WI38 (cell line): ENCODE measurements around the gene PDE4D.

Experiments
- H3K4me3 ChIP-seq: 2 replicates; pipeline ENCODE4 v1.5.1; 2011; ENCODE audit warnings: low read depth, mild to moderate bottlenecking, control low read depth, low read length
- CTCF ChIP-seq: IDR thresholded peaks from 2 replicates; pipeline ENCODE4 v1.5.1; 2012; ENCODE audit warnings: low read depth, mild to moderate bottlenecking, control low read depth, low read length

Gene PDE4D

GRCh38 chr5:59458966-59459729 lies 434.4 kb downstream of the PDE4D start:
- no peak for TF ChIP-seq CTCF
- no peak overlapping the region for H3K4me3 ChIP-seq

DNA sequence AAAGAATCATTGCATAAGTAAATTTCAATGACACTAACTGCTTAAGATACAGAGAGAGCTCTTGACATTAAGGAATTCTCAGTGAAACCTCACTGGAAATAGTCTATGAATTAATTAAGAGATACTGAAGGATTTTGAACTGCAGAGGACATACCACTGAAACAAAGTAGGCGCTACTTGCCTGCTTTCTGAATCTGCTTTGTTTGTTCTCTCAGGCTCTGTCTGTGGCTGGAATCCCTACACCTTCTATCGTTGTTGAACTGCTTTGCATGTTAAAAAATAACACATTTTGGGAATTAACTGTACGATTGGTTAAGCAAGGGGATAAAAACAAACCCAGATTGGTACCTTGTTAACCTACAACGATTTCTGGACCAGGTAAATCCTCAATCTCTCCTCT lies 435.2 kb downstream of the PDE4D start:
- TF ChIP-seq CTCF, result no peak
- no peak overlapping the region for H3K4me3 ChIP-seq

DNA sequence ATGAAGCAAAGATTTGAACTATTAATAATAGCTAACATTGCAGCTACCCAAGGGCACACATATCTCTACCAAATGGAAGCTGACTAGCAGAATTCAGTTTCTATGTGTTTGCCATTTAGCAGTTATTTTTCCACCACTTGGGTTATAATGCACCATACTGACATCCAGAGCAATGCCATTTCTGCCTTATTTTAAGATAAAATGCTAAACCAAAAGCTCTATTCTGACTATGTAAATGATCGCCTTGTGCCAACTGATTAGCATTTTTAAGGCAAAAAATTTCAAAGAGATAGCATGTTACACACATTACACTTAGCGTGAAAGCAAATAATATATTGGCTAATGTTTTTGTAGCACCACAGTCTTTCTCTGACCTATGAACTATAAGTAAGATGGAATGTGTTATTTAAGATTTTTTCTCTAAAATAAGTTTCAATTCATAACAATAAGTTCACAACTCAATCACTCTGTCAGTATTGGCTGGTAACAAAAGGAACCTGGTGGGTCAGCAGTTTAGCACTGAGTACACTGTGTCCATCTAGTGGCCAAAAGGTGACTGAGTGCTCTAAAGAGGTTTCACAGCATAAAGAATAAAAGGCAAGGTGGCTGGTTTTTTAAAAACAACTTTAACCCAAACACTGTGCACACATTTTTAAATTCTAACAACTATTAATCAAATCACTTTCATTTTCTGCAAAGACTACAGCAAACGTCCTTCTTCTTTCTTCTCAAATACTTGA lies 443.5 kb downstream of the PDE4D start:
- 0 out of 2 replicates have a peak, but pooled peaks have one; percentile 5 for TF ChIP-seq CTCF

GRCh38 chr5:59446356-59446755 lies 447.2 kb downstream of the PDE4D start:
- H3K4me3 ChIP-seq, result no peak overlapping the region
- TF ChIP-seq CTCF, result no peak

More for the DNA sequence above, 443.5 kb downstream of the PDE4D start:
- no peak overlapping the region for H3K4me3 ChIP-seq

- no peak for TF ChIP-seq CTCF
- H3K4me3 ChIP-seq, result no peak overlapping the region
These were observed 447.8 kb downstream of the PDE4D start for GRCh38 chr5:59445741-59446140.

DNA sequence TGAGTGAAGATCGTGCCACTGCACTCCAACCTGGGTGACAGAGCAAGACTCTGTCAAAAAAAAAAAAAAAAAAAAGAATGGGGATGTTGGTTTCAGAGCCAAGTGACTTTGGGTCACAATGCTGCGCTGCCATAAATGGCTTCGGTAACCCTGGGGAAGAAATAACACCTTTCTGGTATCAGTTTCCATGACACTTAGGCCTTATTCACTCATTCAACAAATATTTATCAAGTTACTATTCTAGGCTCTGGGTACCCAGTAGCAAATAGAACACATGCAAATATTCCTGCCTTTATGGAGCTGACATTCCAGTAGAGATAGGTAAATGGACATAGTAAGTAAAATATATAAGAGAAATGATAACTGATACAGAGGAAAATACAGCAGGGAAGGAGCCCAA lies 454.2 kb downstream of the PDE4D start:
- no peak overlapping the region for H3K4me3 ChIP-seq
- no peak for TF ChIP-seq CTCF

DNA sequence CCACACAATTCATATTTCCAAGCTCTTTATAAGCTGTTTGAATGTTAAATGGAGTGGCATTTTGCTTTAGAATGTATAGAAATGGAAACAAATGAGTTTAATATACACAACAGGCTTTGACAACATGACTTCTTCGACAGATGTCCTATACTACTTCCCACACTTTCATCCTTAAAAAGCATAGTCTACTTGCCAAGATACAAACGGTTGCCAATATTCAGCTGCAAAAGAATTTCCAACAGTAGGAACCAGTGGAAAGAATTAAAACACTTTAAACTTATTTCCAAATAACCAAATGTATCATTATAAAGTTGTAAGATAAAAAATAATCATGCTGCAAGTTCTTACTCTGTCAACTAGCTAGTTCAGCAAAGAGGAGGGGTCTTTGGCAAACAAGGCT lies 456.4 kb downstream of the PDE4D start:
- no peak overlapping the region for H3K4me3 ChIP-seq
- TF ChIP-seq CTCF, result no peak
